GM21576 (cell line): Measurements from ENCODE around the gene CNNM4.
A peak's percentile ranks its signal among the peaks of the same experiment; 100 is the strongest.

ENCODE experiments used
- ATAC-seq: cut with Tn5 transposase; IDR thresholded peaks from one replicate; pipeline ENCODE4 v1.9.1; 2021; ENCODE audit warnings: mild to moderate bottlenecking, moderate library complexity; ENCODE audit not compliant: unreplicated experiment

Gene CNNM4

DNA sequence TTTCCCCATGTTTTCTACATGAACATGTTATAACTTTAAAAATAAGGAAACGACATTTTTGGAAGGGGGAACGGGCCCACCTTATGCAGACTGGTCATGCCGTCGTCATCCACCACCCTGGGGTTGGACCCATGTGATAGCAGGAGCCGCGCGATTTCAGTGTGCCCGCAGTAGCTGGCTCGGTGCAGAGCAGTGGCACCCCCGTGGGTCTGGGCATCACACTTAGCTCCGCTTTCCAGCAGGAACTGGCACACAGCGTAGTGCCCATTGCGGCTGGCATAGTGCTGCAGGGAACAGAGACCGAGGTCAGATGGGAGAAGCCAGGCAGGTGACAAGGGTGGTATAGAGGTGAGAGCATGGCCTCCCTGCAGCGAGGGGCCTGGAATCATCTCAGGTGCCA is 92.6 kb downstream of the CNNM4 start:
- no peak for ATAC-seq

DNA sequence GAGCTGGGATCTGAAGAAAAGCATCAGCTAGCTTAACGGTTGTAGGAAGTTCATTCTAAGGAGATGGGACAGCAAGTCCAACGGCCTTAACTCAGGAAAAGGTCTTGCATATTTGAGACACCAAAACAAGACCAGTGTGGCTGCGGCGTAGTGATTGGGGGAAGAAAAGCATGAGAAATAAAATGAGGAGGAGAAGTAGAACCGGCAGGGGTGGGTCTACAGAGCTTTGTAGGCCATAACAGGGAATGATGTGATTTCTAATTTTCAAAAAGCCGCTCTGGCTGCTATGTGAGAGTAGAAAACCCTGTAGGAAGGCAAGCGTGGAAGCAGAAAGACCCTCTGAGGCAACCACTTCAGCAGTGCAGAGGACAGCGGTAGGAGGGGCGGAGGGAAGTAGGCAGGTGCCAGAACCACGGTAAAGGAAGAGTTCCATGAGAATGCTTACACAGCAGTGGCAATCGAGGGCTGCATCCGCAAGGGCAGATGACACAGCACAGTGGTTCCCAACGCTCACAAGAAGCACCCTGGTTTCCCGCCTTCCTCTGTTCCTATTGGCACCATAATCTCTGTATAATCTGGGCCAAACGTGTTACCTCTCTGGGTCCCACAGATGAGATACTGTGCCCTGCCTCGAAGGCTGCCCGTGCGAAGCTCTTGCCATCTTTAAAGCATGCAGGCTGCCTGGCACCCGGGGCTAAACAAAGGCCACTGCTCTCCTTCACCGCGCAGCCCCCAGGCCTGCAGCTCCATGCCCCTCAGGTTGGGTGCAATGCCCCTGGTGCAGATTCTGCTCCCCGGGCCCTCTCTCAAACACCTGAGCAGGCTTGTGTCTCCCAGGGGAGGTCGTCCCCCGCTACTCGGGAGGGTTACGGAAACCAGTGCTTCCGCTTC is 96.3 kb downstream of the CNNM4 start:
- peak; percentile 4 for ATAC-seq

DNA sequence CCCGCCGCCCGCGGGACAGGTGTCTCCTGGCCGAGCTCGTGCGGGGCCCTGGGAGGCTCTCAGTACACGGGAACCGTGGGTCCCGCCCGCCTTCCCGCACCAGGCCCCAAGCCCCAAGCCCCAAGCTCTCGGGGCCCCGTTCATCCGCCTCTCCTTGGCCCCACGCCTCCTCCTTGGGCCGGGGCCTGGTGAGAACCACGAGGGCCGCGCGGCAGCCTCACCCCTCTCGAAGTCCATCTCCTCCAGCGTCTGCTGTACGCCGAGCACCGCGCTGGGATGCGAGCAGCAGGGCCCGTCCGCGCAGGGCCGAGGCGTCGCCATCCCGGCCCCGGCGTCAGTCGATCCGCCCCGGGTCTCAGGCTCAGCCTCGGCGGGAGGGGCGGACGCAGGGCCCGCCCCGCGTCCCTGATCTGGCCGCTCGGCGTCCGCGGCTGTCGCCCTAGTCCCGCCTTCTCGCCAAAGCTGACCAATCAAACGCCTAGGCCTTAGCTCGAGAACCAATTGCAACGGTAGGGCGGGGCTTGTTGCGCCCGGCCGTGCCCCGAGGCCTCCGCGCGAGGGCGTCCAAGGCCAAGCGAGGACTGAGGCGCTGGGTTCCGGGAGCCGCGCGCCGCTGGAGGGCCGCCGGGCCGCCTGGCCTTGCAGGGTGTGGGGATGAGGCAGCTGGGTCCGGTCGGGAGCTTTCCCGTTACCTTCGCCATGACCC is 97.1 kb downstream of the CNNM4 start, which contains the start of gene ANKRD39:
ANKRD39 (minus strand) TSS at position 350 of the 706 bp plus-strand sequence; CDS start at position 321, 29 bp downstream.
- peak; percentile 91 for ATAC-seq

DNA sequence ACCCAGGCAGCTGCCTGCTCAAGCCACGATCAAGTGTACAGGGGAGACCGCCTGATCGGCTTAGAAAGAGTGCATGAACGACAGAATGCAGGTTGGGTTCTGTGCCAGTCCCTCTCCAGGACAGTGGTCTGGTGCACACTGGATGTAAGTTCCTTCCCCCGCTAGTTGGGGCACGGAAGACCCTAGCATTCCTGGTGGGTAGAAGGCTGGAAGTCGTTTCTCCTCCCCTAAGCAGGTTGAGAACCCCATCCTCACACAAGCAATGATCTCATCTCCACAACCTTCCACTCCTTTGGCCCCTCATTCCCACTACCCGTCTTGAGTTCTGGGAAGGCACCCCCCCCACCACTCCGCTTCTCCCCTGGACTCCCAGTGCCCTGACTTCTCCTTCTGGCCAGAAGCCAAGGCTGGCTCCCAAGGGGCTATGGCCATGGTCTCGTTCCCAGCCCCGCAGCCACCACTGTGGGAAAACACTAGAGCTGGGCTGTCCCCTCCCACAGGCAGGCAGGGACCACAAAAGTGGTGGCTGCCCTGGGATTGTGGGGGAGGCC is 98.5 kb downstream of the CNNM4 start:
- no peak for ATAC-seq

DNA sequence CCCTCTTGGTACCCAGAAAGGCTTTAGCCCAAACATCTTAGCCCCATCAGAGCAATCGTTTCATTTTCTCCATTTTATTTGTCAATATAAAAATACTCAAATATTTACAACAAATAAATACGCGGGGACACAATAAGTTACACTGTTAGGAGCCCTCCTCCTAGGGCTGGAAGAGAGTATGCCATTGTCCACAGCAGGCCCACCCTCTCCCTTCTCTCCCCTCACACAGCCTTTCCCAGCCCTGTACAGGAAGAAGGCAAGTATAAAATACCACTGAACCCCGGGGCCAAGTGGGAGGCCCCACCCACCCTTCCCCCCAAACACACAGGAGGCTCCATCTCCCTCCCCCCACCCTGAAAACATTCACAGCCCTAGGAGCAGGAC is 99.0 kb downstream of the CNNM4 start:
- ATAC-seq, result no peak

DNA sequence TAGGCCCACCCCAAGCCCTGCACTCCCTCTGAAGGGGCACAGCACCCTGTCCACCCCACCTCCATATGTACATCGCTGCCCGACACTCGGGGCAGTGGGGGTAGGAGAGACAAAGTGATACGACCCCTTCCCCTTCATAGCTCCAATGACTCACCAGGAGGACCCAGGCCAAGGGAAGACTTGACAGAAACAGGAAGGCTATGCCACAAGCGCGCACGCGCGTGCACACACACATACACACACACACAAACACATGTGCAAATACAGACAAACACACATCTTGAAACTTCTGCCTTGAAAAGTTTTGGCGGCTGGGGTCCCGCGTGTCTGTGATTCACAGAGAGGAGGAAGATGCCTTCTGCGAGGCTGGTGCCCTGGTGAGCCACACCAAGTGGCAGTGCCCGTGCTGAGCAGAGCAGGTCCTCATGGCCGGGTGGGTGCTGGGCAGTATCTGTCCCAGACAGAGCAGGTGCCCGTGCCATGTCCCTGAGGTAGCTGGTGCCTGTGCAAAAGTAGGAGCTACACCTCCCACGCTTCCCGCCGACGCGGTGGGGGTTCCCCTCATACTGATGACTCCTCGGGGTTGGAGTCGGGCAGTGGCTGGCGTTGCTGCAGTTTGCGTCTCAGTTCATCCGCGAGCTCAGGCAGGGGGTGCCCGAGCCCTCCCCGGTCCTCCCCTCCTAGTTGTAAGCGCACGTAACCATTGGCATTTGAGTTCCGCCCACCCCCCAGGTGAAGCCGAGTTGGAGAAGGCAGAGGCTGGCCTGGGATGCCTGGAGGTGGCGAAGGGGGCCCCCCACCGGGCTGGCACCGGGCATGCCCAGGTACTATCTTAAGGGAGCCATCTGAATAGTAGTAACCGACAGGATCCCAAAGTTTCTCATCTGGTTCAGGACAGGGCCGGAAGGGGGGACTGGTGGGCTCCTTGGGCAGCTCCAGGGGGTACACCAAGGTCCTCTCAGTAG is 99.6 kb downstream of the CNNM4 start:
- ATAC-seq, result no peak

DNA sequence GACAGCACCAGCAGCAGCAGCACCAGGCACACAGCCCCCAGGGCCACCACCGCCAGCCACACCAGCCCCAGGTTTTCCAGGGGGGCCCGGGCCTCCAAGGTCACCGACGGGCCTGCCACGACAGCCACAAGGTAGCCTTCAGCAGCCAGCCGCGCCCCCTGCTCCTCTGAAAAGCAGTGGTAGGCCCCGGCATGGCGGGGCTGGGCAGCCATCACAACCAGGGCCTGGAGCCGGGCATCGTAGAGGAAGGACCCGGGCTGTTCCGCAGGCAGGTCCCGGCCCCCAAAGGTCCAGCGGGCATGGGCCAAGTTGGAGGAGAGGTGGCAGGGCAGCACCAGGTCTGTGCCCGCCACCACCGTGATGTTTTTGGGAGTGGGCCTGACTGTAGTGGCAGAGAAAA is 100.4 kb downstream of the CNNM4 start:
- no peak for ATAC-seq
